SU-DHL-6 (cell line): ENCODE measurements around the gene PM20D1.

Source experiments
- H2AFZ ChIP-seq: fragments of 200-600 bp; sonication (generic); 2 replicates; pipeline ENCODE4 v1.6.1; 2014; ENCODE audit warnings: low read depth, mild to moderate bottlenecking, moderate library complexity, mixed read lengths, antibody characterized with exemption, low read length; ENCODE audit not compliant: severe bottlenecking
- H3F3A ChIP-seq: fragments of 200-600 bp; shearing (Covaris generic); 2 replicates; pipeline ENCODE4 v1.6.0; 2016; ENCODE audit warnings: antibody characterized with exemption, mild to moderate bottlenecking; ENCODE audit not compliant: insufficient read depth
- H3K27ac ChIP-seq: fragments of 200-600 bp; sonication (generic); 2 replicates; pipeline ENCODE4 v1.5.1; 2016; ENCODE audit warnings: low read depth, mild to moderate bottlenecking, low read length, moderate library complexity, mixed read lengths
- H3K27me3 ChIP-seq: fragments of 200-600 bp; sonication (generic), shearing (Covaris generic); 2 replicates; pipeline ENCODE4 v1.6.0; 2014; ENCODE audit warnings: mild to moderate bottlenecking, low read length
- H3K36me3 ChIP-seq: fragments of 200-600 bp; sonication (generic); 2 replicates; pipeline ENCODE4 v1.6.1; 2014; ENCODE audit warnings: mild to moderate bottlenecking, low read length, mixed read lengths
- H3K4me2 ChIP-seq: fragments of 300-600, 200-600 bp; shearing (Covaris generic), sonication (generic); 2 replicates; pipeline ENCODE4 v1.6.0; 2014; ENCODE audit warnings: low read length, low read depth, mild to moderate bottlenecking; ENCODE audit not compliant: poor library complexity, severe bottlenecking
- H3K4me3 ChIP-seq: fragments of 200-600 bp; sonication (generic); 2 replicates; pipeline ENCODE4 v1.5.1; 2014; ENCODE audit warnings: antibody characterized with exemption, low read length, mild to moderate bottlenecking, mixed read lengths; ENCODE audit not compliant: insufficient read depth, poor library complexity, severe bottlenecking
- H3K79me2 ChIP-seq: fragments of 200-600 bp; sonication (generic); 2 replicates; pipeline ENCODE4 v1.6.1; 2014; ENCODE audit warnings: mild to moderate bottlenecking, low read length, moderate library complexity; ENCODE audit not compliant: insufficient read depth
- H3K9ac ChIP-seq: fragments of 200-600 bp; sonication (generic); 2 replicates; pipeline ENCODE4 v1.7.0; 2014; ENCODE audit warnings: mild to moderate bottlenecking, low read length
- H3K9me2 ChIP-seq: fragments of 200-600 bp; sonication (generic); replicated peaks from 2 replicates; pipeline ENCODE4 v1.6.1; 2014; ENCODE audit warnings: low read length; ENCODE audit not compliant: insufficient read depth
- H3K9me3 ChIP-seq: fragments of 200-600 bp; sonication (generic); 2 replicates; pipeline ENCODE4 v1.6.1; 2014; ENCODE audit warnings: low read length, mixed read lengths; ENCODE audit not compliant: insufficient read depth
- H4K20me1 ChIP-seq: fragments of 200-600 bp; sonication (generic); 2 replicates; pipeline ENCODE4 v1.6.1; 2014; ENCODE audit warnings: low read depth, mild to moderate bottlenecking, antibody characterized with exemption, low read length, moderate library complexity, mixed read lengths
- EZH2phosphoT487 ChIP-seq: fragments of 200-600 bp; sonication (generic), shearing (Covaris generic); conservative IDR thresholded peaks from 2 replicates; pipeline ENCODE4 v1.6.1; 2018; ENCODE audit warnings: mild to moderate bottlenecking, antibody characterized with exemption, low read length, moderate library complexity, mixed read lengths
- TF ChIP-seq, protein P1 (sequence below): fragments of 200-600 bp; sonication (generic); IDR thresholded peaks from one replicate; pipeline ENCODE4 v1.5.1; 2017; ENCODE audit warnings: antibody characterized with exemption, mild to moderate bottlenecking, low read length, moderate library complexity; ENCODE audit not compliant: insufficient read depth, poor library complexity, severe bottlenecking

Gene PM20D1

GRCh38 chr1:205851993-205852392 lies 2.1 kb upstream of the PM20D1 start:
- Histone ChIP-seq H3K9me2 (no peaks in the 10 kb centered on the region), H3F3A (no peaks in the 10 kb centered on the region), H4K20me1 (no peaks in the 10 kb centered on the region), H3K9ac (no peak overlapping the region), H3K36me3 (no peaks in the 10 kb centered on the region), H2AFZ (no peak overlapping the region), H3K9me3 (peaks cover 11% of the 10 kb centered on the region; the same call in 1 of the 2 replicates), H3K27me3 (no peaks in the 10 kb centered on the region), H3K4me2 (no peak overlapping the region), H3K79me2 (no peaks in the 10 kb centered on the region), H3K4me3 (no peak overlapping the region), H3K27ac (no peak overlapping the region)
- no peak for TF ChIP-seq EZH2phosphoT487
- TF ChIP-seq, protein P1, sequence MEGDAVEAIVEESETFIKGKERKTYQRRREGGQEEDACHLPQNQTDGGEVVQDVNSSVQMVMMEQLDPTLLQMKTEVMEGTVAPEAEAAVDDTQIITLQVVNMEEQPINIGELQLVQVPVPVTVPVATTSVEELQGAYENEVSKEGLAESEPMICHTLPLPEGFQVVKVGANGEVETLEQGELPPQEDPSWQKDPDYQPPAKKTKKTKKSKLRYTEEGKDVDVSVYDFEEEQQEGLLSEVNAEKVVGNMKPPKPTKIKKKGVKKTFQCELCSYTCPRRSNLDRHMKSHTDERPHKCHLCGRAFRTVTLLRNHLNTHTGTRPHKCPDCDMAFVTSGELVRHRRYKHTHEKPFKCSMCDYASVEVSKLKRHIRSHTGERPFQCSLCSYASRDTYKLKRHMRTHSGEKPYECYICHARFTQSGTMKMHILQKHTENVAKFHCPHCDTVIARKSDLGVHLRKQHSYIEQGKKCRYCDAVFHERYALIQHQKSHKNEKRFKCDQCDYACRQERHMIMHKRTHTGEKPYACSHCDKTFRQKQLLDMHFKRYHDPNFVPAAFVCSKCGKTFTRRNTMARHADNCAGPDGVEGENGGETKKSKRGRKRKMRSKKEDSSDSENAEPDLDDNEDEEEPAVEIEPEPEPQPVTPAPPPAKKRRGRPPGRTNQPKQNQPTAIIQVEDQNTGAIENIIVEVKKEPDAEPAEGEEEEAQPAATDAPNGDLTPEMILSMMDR: no peak

- no peaks in the 10 kb centered on the region for H3K27me3 ChIP-seq
- no peak overlapping the region for H3K9ac ChIP-seq
- no peak overlapping the region for H3K27ac ChIP-seq
- H2AFZ ChIP-seq: no peak overlapping the region
- H4K20me1 ChIP-seq: no peaks in the 10 kb centered on the region
- no peaks in the 10 kb centered on the region for H3K9me3 ChIP-seq
- no peak overlapping the region for H3K4me2 ChIP-seq
- H3K4me3 ChIP-seq: no peak overlapping the region
- H3K79me2 ChIP-seq: no peaks in the 10 kb centered on the region
- no peaks in the 10 kb centered on the region for H3K36me3 ChIP-seq
- H3K9me2 ChIP-seq: no peaks in the 10 kb centered on the region
- TF ChIP-seq, protein P1: no peak
- TF ChIP-seq EZH2phosphoT487: no peak
- H3F3A ChIP-seq: no peaks in the 10 kb centered on the region
These were observed 6.7 kb downstream of the PM20D1 start for GRCh38 chr1:205843036-205843859.

- Histone ChIP-seq H3F3A (no peaks in the 10 kb centered on the region), H3K9me3 (no peaks in the 10 kb centered on the region), H3K79me2 (no peaks in the 10 kb centered on the region), H3K27me3 (no peaks in the 10 kb centered on the region), H3K27ac (no peak overlapping the region), H3K4me2 (no peak overlapping the region), H3K9me2 (no peaks in the 10 kb centered on the region), H2AFZ (no peak overlapping the region), H4K20me1 (no peaks in the 10 kb centered on the region), H3K4me3 (no peak overlapping the region), H3K9ac (no peak overlapping the region), H3K36me3 (no peaks in the 10 kb centered on the region)
- no peak for TF ChIP-seq EZH2phosphoT487
- TF ChIP-seq, protein P1: no peak
These were observed 7.7 kb downstream of the PM20D1 start for GRCh38 chr1:205842229-205842628.
